ENCODE data around the gene REEP1. TPM values are rescaled to one million over a fixed set of nuclear protein-coding genes. Genes with fewer than 3 reads are reported as not detected.

REEP1 gene
- total and polyA plus RNA-seq, 2 of the 13 experiments (the other 11 are each of a cell fraction or from before 2014, with no cell fraction given) = 0.27 TPM; not detected in 1

DNA sequence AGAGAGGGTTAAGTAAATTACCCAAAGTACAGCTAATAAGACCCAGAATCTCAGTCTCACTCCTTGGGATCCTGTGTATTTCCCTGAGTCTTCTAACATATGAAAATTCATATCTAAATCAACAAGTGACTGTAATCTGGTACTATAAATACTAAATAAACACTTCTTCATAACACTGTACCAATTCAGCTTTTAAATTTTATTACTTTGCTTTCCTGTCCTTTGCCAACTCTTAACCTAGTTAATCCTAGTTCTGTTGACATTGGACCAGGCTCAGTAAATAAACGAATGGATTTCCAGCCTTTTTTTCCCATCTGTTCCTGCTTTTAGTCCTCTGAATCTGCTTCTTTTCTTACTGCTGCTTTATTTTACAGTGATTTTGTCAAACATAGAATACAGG is 124.4 kb downstream of the REEP1 start:
- no peak overlapping the region for H3K9ac ChIP-seq (ENCODE audit: insufficient read depth, low read depth, low read length)
- H3K4me3 ChIP-seq (replicated peaks in 1 of 3; ENCODE audit: insufficient read depth in 1 of 3, low read depth in 2 of 3, low read length in 3 of 3) = no peak overlapping the region
- H3K4me2 ChIP-seq (ENCODE audit: low read depth, low read length) = no peak overlapping the region
- peaks cover 65% of the 10 kb centered on the region for H3K4me1 ChIP-seq (ENCODE audit: insufficient read depth, low read length)
- in situ Hi-C loops (cut with HindIII; ENCODE audit: extremely low pct_ligation_motif_present, low pct_unique_long_range_greater_than_20kb) = no loop called here
- BruUV-seq (replicated peaks) = no TSS peak
- no peak for FAIRE-seq
- intact Hi-C loops (cut with micrococcal nuclease; ENCODE audit: unreplicated experiment) = no loop called here
- ATAC-seq = no peak
- ChIA-PET CTCF (ENCODE audit: low intra/inter-chr PET ratio, low total read pairs) (no interaction called here), POLR2A (no interaction called here)
- no peak overlapping the region for H3K27ac ChIP-seq (ENCODE audit: extremely low read length, insufficient read depth, low read length)
- H3K9me3 ChIP-seq (ENCODE audit: low read length) = no peaks in the 10 kb centered on the region
- no peaks in the 10 kb centered on the region for H4K20me1 ChIP-seq (ENCODE audit: insufficient read depth, low read length)
- H3K36me3 ChIP-seq (replicated peaks in 1 of 2; ENCODE audit: control insufficient read depth in 1 of 2, insufficient read depth in 2 of 2, low read length in 2 of 2) = peaks cover 19 to 56% of the 10 kb centered on the region in 2 experiments
- H3K79me2 ChIP-seq (ENCODE audit: insufficient read depth, low read length) = no peaks in the 10 kb centered on the region
- no peak overlapping the region for H2AFZ ChIP-seq (ENCODE audit: low read length)
- H3K27me3 ChIP-seq (ENCODE audit: control insufficient read depth in 1 of 2, insufficient read depth in 2 of 2, low read length in 2 of 2) = no peaks in the 10 kb centered on the region
- WGBS (ENCODE audit: low lambda C conversion rate) = 76% methylated on average over 1 of the region's 1 CpG
- DNase-seq (ENCODE audit: low spot score) = no peak
- TF ChIP-seq, protein P1, sequence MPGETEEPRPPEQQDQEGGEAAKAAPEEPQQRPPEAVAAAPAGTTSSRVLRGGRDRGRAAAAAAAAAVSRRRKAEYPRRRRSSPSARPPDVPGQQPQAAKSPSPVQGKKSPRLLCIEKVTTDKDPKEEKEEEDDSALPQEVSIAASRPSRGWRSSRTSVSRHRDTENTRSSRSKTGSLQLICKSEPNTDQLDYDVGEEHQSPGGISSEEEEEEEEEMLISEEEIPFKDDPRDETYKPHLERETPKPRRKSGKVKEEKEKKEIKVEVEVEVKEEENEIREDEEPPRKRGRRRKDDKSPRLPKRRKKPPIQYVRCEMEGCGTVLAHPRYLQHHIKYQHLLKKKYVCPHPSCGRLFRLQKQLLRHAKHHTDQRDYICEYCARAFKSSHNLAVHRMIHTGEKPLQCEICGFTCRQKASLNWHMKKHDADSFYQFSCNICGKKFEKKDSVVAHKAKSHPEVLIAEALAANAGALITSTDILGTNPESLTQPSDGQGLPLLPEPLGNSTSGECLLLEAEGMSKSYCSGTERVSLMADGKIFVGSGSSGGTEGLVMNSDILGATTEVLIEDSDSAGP (CRISPR knock-in tag; IDR thresholded peaks at IDR 0.05; ENCODE audit: borderline replicate concordance) = no peak
- no peak for TF ChIP-seq ZNF792 (CRISPR knock-in tag; IDR thresholded peaks at IDR 0.05)
- no peak for TF ChIP-seq ZFAT (CRISPR knock-in tag; conservative IDR thresholded peaks at IDR 0.05)
- TF ChIP-seq SMC3 (IDR thresholded peaks at IDR 0.05; ENCODE audit: low read length) = no peak
- TF ChIP-seq, protein P2, sequence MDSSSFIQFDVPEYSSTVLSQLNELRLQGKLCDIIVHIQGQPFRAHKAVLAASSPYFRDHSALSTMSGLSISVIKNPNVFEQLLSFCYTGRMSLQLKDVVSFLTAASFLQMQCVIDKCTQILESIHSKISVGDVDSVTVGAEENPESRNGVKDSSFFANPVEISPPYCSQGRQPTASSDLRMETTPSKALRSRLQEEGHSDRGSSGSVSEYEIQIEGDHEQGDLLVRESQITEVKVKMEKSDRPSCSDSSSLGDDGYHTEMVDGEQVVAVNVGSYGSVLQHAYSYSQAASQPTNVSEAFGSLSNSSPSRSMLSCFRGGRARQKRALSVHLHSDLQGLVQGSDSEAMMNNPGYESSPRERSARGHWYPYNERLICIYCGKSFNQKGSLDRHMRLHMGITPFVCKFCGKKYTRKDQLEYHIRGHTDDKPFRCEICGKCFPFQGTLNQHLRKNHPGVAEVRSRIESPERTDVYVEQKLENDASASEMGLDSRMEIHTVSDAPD (CRISPR knock-in tag; IDR thresholded peaks at IDR 0.05) = no peak
- no peak for TF ChIP-seq ELF4 (CRISPR knock-in tag; IDR thresholded peaks at IDR 0.05; ENCODE audit: borderline replicate concordance)
- TF ChIP-seq, protein P3, sequence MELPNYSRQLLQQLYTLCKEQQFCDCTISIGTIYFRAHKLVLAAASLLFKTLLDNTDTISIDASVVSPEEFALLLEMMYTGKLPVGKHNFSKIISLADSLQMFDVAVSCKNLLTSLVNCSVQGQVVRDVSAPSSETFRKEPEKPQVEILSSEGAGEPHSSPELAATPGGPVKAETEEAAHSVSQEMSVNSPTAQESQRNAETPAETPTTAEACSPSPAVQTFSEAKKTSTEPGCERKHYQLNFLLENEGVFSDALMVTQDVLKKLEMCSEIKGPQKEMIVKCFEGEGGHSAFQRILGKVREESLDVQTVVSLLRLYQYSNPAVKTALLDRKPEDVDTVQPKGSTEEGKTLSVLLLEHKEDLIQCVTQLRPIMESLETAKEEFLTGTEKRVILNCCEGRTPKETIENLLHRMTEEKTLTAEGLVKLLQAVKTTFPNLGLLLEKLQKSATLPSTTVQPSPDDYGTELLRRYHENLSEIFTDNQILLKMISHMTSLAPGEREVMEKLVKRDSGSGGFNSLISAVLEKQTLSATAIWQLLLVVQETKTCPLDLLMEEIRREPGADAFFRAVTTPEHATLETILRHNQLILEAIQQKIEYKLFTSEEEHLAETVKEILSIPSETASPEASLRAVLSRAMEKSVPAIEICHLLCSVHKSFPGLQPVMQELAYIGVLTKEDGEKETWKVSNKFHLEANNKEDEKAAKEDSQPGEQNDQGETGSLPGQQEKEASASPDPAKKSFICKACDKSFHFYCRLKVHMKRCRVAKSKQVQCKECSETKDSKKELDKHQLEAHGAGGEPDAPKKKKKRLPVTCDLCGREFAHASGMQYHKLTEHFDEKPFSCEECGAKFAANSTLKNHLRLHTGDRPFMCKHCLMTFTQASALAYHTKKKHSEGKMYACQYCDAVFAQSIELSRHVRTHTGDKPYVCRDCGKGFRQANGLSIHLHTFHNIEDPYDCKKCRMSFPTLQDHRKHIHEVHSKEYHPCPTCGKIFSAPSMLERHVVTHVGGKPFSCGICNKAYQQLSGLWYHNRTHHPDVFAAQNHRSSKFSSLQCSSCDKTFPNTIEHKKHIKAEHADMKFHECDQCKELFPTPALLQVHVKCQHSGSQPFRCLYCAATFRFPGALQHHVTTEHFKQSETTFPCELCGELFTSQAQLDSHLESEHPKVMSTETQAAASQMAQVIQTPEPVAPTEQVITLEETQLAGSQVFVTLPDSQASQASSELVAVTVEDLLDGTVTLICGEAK (IDR thresholded peaks at IDR 0.05) = no peak
- TF ChIP-seq, protein P3 (CRISPR knock-in tag; IDR thresholded peaks at IDR 0.05) = no peak
- TF ChIP-seq, protein P4, sequence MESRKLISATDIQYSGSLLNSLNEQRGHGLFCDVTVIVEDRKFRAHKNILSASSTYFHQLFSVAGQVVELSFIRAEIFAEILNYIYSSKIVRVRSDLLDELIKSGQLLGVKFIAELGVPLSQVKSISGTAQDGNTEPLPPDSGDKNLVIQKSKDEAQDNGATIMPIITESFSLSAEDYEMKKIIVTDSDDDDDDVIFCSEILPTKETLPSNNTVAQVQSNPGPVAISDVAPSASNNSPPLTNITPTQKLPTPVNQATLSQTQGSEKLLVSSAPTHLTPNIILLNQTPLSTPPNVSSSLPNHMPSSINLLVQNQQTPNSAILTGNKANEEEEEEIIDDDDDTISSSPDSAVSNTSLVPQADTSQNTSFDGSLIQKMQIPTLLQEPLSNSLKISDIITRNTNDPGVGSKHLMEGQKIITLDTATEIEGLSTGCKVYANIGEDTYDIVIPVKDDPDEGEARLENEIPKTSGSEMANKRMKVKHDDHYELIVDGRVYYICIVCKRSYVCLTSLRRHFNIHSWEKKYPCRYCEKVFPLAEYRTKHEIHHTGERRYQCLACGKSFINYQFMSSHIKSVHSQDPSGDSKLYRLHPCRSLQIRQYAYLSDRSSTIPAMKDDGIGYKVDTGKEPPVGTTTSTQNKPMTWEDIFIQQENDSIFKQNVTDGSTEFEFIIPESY (CRISPR knock-in tag; IDR thresholded peaks at IDR 0.05) = no peak
- no peak for TF ChIP-seq SMARCE1 (IDR thresholded peaks at IDR 0.05; ENCODE audit: borderline replicate concordance)
- no peak for TF ChIP-seq ZNF709 (CRISPR knock-in tag; IDR thresholded peaks at IDR 0.05)
- no peak for TF ChIP-seq ESRRA (CRISPR knock-in tag; IDR thresholded peaks at IDR 0.05; ENCODE audit: low read depth)
